Ovary (tissue), 9 donors: ENCODE measurements around the gene BRWD1. TPM values are rescaled to one million over a fixed set of nuclear protein-coding genes. Genes with fewer than 3 reads are reported as not detected.

Source experiments
- DNase-seq, 5 donors: peaks; one replicate each; pipeline ENCODE4 v3.0.0-alpha.2; 2019 to 2020
- H3K27ac ChIP-seq, 2 donors: fragments of 200-600 bp; one replicate each; pipeline versions ENCODE4 v1.5.1 to v1.8.0; 2019 to 2022
- H3K27me3 ChIP-seq: fragments of 200-600 bp; one replicate; pipeline ENCODE4 v1.8.0; 2022
- H3K36me3 ChIP-seq: fragments of 200-600 bp; sonication (generic); one replicate; pipeline ENCODE4 v1.5.1; 2019
- H3K4me1 ChIP-seq: one replicate; pipeline ENCODE4 v1.8.1; 2013; ENCODE audit warnings: mild to moderate bottlenecking, moderate library complexity; ENCODE audit not compliant: insufficient read depth
- H3K4me3 ChIP-seq: fragments of 200-600 bp; sonication (generic); one replicate; pipeline ENCODE4 v1.5.1; 2017
- H3K9me3 ChIP-seq, 2 donors: fragments of 200-600 bp in 1 of 2; sonication (generic) in 1 of 2; one replicate each; pipeline versions ENCODE4 v1.5.1 to v1.8.1; 2013 to 2019; ENCODE audit warnings: mild to moderate bottlenecking in 1 of 2, moderate library complexity in 1 of 2
- CTCF ChIP-seq, 3 donors: fragments of 450-650 bp in 2 of 3; fragments of 200-600 bp in 1 of 3; IDR thresholded peaks; one replicate each; pipeline versions ENCODE4 v1.5.1 to v1.8.0; 2016 to 2022; ENCODE audit warnings: antibody characterized with exemption in 3 of 3, mild to moderate bottlenecking in 1 of 3
- EP300 ChIP-seq: sonication (generic); formaldehyde crosslinking; IDR thresholded peaks from one replicate; pipeline ENCODE4 v1.6.1; 2017; ENCODE audit warnings: antibody characterized with exemption
- POLR2A ChIP-seq: fragments of 450-650 bp; IDR thresholded peaks from one replicate; pipeline ENCODE4 v1.6.1; 2017; ENCODE audit warnings: antibody characterized with exemption, mild to moderate bottlenecking, moderate library complexity
- WGBS, 3 donors: extraction: QIAGEN DNeasy Blood & Tissue Kit in 1 of 3; methylation state at CpG; one replicate each; pipeline versions ENCODE4 v1.1.5 to v1.1.7; 2013 to 2017; 5-methylcytosine and 5-hydroxymethylcytosine counted together
- intact Hi-C, 4 donors: fragments of 100-400 bp; cut with DNase I; formaldehyde crosslinking; loops; one replicate each; pipeline versions ENCODE4 v1.11.0 to v1.15.1; 2022 to 2023
- polyA plus RNA-seq, 2 donors: library from polyadenylated mRNA; stranded (reverse); fragments of 200-250 nt in 1 of 2; fragments of 350-450 nt in 1 of 2; fragmentation: Illumina TruSeq in 1 of 2; extraction: RNeasy Lipid Tissue Mini Kit (QIAGEN cat#74804) in 1 of 2; gene quantifications; one replicate each; pipeline ENCODE4 v1.2.3, GENCODE V29; 2013 to 2014
- total RNA-seq, 7 donors: library from RNA; depleted of rRNA in 2 of 7; stranded (reverse); fragments of >200 nt in 2 of 7; fragmentation: NEBNext Ultra II Directional in 3 of 7; extraction: Animal tissue kit (Norgen Biotek cat#: 25700) in 3 of 7; gene quantifications; one replicate each; pipeline versions ENCODE4 v1.1.0 to v1.2.4, GENCODE V29; 2016 to 2023
- donor health status: DM: no; HTN: no; CAD: no; lungs with moderate emphysema.
- donor health status: DM: no; HTN: no; CAD: no.
- donor health status: Bipolar disorder and iron deficiency.
- donor health status: DM: yes; HTN: yes; CAD: no.
- donor health status: DM: no; HTN: no; CAD: no.
- donor health status: DM: yes; HTN: yes; CAD: no.

BRWD1 gene
- total and polyA plus RNA-seq, 9 donors: 15.7 to 73.0 (median 49.6) TPM

DNA sequence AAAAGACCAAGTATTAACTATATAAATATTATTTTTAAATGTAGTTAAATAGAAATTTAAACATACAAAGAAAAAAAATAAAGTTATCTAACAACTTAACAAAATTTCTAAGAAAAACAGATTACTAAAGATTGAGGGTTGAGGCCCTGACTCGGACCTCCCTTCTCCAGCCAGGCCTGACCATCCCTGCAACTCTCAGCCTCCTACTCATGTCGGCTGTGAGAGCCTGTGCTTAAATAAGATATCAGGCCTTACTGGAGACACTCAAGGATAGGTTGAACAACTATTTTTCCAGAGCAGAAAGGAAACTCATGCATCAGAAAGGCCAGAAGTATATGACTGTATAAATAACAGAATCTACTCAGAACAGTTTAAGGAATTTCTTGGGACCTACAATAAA is 97.1 kb downstream of the BRWD1 start:
- Histone ChIP-seq H3K4me3 (no peak overlapping the region), H3K36me3 (no peaks in the 10 kb centered on the region), H3K9me3 (no peaks in the 10 kb centered on the region), H3K4me1 (no peaks in the 10 kb centered on the region), H3K27me3 (no peaks in the 10 kb centered on the region), H3K27ac (no peak overlapping the region)
- intact Hi-C loops: no loop called here
- 65 to 88% (median 68%) methylated on average over 2 of the region's 2 CpGs for WGBS, 3 donors
- TF ChIP-seq EP300 (no peak), CTCF (IDR thresholded peaks at IDR 0.05) (no peak), POLR2A (no peak)
- no peak for DNase-seq

- H3K4me3 ChIP-seq: no peak overlapping the region
- no peak overlapping the region for H3K27ac ChIP-seq
- H3K4me1 ChIP-seq: no peaks in the 10 kb centered on the region
- H3K27me3 ChIP-seq: no peaks in the 10 kb centered on the region
- no peak for DNase-seq
- TF ChIP-seq CTCF (IDR thresholded peaks at IDR 0.05) (no peak), EP300 (no peak), POLR2A (no peak)
- 94 to 96% (median 95%) methylated on average over 7 of the region's 7 CpGs for WGBS, 3 donors
- intact Hi-C loops: no loop called here
- H3K9me3 ChIP-seq: no peaks in the 10 kb centered on the region
- H3K36me3 ChIP-seq: no peaks in the 10 kb centered on the region
These were observed 98.4 kb downstream of the BRWD1 start for GRCh38 chr21:39215078-39215477.

DNA sequence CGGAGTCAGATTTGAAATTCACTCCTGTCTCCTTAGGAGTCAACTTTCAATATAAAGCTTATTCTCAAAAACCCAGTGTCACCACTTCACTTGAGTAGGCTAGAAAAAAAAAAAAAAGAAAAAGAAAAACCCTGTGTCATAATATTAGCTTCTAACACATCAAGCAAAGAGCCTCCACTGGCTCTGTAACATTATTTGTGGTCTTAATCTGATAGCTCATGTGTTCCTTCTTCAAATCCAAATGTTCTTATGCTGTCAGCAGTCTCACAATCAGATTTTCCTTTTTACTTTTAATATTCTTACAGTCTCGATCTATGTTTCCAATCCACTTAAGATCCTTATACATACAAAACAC is 104.1 kb downstream of the BRWD1 start:
- 64 to 76% (median 65%) methylated on average over 2 of the region's 2 CpGs for WGBS, 3 donors
- H3K36me3 ChIP-seq: no peaks in the 10 kb centered on the region

DNA sequence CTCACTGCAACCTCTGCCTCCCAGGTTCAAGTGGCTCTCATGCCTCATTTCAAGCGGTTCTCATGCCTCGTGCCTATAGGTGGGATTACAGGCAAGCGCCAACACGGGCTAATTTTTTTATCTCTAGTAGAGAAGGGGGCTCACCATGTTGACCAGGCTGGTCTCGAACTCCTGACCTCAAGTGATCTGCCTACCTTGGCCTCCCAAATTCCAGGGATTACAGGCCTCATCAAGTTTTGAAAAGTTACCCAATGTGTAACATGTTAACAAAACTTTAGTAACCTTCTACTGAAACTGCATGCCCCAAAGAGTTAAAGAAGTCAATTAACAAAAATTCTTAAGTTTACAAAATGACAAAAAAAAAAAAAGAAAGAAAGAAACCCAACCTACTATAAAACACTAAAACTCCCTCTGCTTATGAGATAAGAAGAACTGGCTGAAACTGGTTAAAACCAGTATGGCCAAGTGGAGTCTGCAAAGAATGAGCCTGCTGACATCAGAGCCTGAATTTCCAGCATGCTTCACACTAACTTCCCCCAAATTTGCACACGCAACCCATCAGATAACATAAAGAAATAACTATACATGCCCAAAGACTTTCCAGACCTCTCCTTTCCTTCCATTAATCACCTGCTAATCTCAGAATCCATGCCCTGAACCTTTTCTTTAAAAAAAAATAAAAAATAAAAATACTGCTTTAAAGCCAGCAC is 104.7 kb downstream of the BRWD1 start:
- Histone ChIP-seq H3K27ac (no peak overlapping the region), H3K36me3 (no peaks in the 10 kb centered on the region), H3K27me3 (no peaks in the 10 kb centered on the region), H3K9me3 (no peaks in the 10 kb centered on the region), H3K4me1 (no peaks in the 10 kb centered on the region), H3K4me3 (no peak overlapping the region)
- 88 to 90% (median 90%) methylated on average over 6 of the region's 6 CpGs for whole genome bisulfite sequencing, 3 donors
- intact Hi-C loops: no loop called here
- TF ChIP-seq POLR2A (no peak), CTCF (IDR thresholded peaks at IDR 0.05) (no peak), EP300 (no peak)
- no peak for DNase-seq

More for the DNA sequence above, 104.1 kb downstream of the BRWD1 start:
- no peak for DNase-seq
- H3K27ac ChIP-seq: no peak overlapping the region
- no peaks in the 10 kb centered on the region for H3K4me1 ChIP-seq
- TF ChIP-seq CTCF (IDR thresholded peaks at IDR 0.05) (no peak), POLR2A (no peak), EP300 (no peak)
- intact Hi-C loops: no loop called here
- no peaks in the 10 kb centered on the region for H3K9me3 ChIP-seq
- H3K4me3 ChIP-seq: no peak overlapping the region
- H3K27me3 ChIP-seq: no peaks in the 10 kb centered on the region
